GM12801 (cell line): Measurements from ENCODE around the gene OR10H3.

Experiments used
- TF ChIP-seq, protein P1 (sequence below): IDR thresholded peaks from one replicate; pipeline ENCODE4 v1.5.1; 2011; ENCODE audit warnings: control low read depth; ENCODE audit not compliant: insufficient read length; ENCODE audit errors: extremely low read depth

The OR10H3 gene

DNA sequence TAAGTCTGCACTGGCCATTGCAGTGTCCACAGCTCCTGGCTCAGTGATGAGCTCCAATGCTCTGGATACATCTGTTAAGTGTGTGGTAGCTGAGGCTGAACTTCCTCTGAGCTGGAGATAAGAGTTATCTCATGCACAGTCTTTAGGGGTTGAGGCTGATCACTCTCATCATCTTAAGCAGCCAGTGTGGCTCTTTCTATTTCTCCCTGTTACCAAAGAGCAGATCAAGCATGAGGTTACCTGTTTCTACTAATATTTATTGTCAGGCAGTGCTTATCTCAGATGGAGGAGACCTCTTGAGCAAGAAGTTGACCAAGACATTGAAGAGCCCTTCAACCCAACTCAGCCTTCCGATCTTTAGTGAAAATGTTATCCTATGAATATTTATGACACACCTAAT, 16.5 kb upstream of the OR10H3 start:
- TF ChIP-seq, protein P1, sequence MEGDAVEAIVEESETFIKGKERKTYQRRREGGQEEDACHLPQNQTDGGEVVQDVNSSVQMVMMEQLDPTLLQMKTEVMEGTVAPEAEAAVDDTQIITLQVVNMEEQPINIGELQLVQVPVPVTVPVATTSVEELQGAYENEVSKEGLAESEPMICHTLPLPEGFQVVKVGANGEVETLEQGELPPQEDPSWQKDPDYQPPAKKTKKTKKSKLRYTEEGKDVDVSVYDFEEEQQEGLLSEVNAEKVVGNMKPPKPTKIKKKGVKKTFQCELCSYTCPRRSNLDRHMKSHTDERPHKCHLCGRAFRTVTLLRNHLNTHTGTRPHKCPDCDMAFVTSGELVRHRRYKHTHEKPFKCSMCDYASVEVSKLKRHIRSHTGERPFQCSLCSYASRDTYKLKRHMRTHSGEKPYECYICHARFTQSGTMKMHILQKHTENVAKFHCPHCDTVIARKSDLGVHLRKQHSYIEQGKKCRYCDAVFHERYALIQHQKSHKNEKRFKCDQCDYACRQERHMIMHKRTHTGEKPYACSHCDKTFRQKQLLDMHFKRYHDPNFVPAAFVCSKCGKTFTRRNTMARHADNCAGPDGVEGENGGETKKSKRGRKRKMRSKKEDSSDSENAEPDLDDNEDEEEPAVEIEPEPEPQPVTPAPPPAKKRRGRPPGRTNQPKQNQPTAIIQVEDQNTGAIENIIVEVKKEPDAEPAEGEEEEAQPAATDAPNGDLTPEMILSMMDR, result no peak

- TF ChIP-seq, protein P1, result no peak
Observed at GRCh38 chr19:15722956-15723355, 14.8 kb upstream of the OR10H3 start.

DNA sequence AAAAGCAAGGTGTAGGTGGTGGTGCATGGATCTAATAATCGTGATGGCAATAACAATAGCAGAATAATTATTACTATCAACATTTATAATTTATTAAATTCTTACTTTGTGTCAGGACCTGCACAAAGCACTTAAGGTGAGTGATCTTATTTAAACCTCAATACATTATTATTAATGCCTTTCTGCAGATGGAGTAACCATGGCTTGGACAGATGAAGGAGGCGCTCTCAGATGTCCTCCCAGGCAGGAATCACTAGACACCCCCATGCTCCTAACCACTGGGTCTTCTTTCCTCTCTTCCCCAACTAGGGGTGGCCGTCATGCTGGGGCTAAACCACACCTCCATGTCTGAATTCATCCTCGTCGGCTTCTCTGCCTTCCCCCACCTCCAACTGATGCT, 10.1 kb upstream of the OR10H3 start, which contains the start of gene OR10H2:
OR10H2 (plus strand) TSS at position 301 of the 400 bp plus-strand sequence; CDS start at position 321, 20 bp downstream.
- TF ChIP-seq, protein P1, result no peak

- TF ChIP-seq, protein P1, result no peak
Observed at GRCh38 chr19:15730538-15730937, 7.2 kb upstream of the OR10H3 start.

- TF ChIP-seq, protein P1, result no peak
Observed at GRCh38 chr19:15732388-15732787, 5.4 kb upstream of the OR10H3 start.

DNA sequence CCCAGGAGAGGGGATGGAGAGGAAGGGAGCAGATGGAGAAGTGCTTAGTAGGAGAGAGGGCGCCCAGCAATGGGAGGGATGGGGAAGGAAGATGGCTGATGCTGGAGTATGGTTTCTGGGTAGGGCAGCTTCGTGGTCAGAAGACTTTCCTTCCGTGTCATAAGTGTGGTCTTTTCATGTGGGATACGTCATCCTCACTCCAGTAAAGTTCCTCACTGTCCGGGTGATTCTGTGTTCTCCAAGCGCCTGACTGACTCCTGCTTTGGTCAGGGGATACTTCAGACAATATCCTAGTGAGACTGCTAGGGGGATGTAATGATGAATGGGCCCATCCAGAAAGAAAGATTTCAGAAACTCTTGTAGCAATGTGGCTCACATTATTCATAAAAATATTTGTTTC, 3.9 kb upstream of the OR10H3 start:
- TF ChIP-seq, protein P1, result no peak

DNA sequence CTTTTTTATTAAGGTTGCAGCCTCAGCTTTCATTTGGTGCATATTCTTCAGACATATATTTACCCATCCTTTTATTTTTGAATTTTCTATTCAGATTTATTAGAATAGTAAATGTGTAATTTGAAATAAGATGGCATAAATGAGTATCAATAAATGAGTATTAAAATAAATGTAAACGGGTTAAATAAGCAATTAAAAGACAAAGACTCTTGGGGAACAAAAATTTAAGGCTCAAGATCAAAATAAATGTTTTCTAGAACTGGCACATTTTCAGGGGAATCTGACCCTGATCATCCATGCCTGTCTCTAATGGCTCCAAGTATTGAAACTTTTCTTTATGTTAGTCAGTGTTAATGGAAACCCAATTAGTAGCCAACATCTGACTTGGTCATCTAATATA, 3.0 kb downstream of the OR10H3 start:
- TF ChIP-seq, protein P1, result no peak

DNA sequence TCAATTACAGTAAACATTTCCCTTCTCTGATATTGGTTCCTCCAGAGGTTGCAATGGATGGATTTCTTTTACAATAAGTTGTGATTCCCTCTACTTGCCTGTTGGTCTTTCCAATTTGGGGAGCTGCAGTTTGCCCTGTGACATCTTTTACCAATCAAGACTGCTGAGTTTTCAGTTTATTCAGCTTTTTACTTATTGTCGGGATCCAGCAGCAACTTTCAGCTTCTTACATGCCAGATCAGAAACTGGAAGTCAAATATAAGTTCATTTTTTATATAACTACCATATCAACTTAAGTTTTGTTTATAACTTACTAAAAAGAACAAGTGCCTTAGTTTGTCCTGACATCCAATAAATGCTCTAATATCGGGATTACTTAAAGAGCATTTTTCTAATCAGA, 10.5 kb downstream of the OR10H3 start:
- TF ChIP-seq, protein P1, result no peak
